Activated CD4-positive, alpha-beta T cell treated with anti-CD3 and anti-CD28 coated beads, Interleukin-2, amount 50 U/mL, for 16 hours (primary cell): Measurements from ENCODE around the gene B4GALT3.

ENCODE experiments used
- DNase-seq: peaks from one replicate; pipeline ENCODE4 v3.0.0-alpha.2; 2020

B4GALT3 gene

GRCh38 chr1:161201836-161202712 lies 24.8 kb upstream of the B4GALT3 start, which contains the start of gene NDUFS2:
TSS of gene NDUFS2 (plus strand) at chr1:161202367. CDS start at chr1:161202386, 19 bp downstream.
- DNase-seq = peak; percentile 99

- DNase-seq = no peak
Observed at GRCh38 chr1:161200992-161201835, 23.9 kb upstream of the B4GALT3 start.

- peak; percentile 31 for DNase-seq
Observed at GRCh38 chr1:161200421-161200991, 23.2 kb upstream of the B4GALT3 start.

GRCh38 chr1:161199506-161200139 lies 22.3 kb upstream of the B4GALT3 start:
- DNase-seq = no peak

GRCh38 chr1:161198897-161199431 lies 21.7 kb upstream of the B4GALT3 start, which contains the start of gene ADAMTS4:
TSS of gene ADAMTS4 (minus strand) at chr1:161199054. CDS start at chr1:161198627, 427 bp downstream.
- DNase-seq = no peak

- DNase-seq = no peak
Observed at GRCh38 chr1:161198194-161198896, 21.0 kb upstream of the B4GALT3 start.

- DNase-seq = no peak
Observed at GRCh38 chr1:161197560-161198193, 20.4 kb upstream of the B4GALT3 start.

GRCh38 chr1:161196521-161197451 lies 19.5 kb upstream of the B4GALT3 start:
- DNase-seq = no peak

GRCh38 chr1:161196111-161196510 lies 18.8 kb upstream of the B4GALT3 start:
- DNase-seq = no peak

GRCh38 chr1:161195171-161195570 lies 17.9 kb upstream of the B4GALT3 start:
- no peak for DNase-seq

- no peak for DNase-seq
Observed at GRCh38 chr1:161193561-161194235, 16.4 kb upstream of the B4GALT3 start.

- peak; percentile 80 for DNase-seq
Observed at GRCh38 chr1:161192476-161193465, 15.5 kb upstream of the B4GALT3 start.

GRCh38 chr1:161191971-161192370 lies 14.7 kb upstream of the B4GALT3 start:
- DNase-seq = no peak

GRCh38 chr1:161190962-161191521 lies 13.7 kb upstream of the B4GALT3 start:
- no peak for DNase-seq

GRCh38 chr1:161189036-161189435 lies 11.7 kb upstream of the B4GALT3 start:
- no peak for DNase-seq

- no peak for DNase-seq
Observed at GRCh38 chr1:161188381-161188780, 11.1 kb upstream of the B4GALT3 start.

- no peak for DNase-seq
Observed at GRCh38 chr1:161187311-161187710, 10.0 kb upstream of the B4GALT3 start.
